ENCODE data around the gene MAST4.

Gene MAST4

GRCh38 chr5:67153292-67153691 is 557.1 kb downstream of the MAST4 start:
- Histone ChIP-seq H3K27ac (replicated peaks) (no peak overlapping the region), H3K4me3 (replicated peaks; ENCODE audit: insufficient read depth, low read length) (no peak overlapping the region), H3K27me3 (ENCODE audit: insufficient read depth, poor library complexity, severe bottlenecking) (no peaks in the 10 kb centered on the region)
- TF ChIP-seq REST (IDR thresholded peaks at IDR 0.05; ENCODE audit: insufficient replicate concordance, low read depth) (no peak), POLR2AphosphoS5 (IDR thresholded peaks at IDR 0.05; ENCODE audit: low read depth) (no peak), SPI1 (IDR thresholded peaks at IDR 0.05; ENCODE audit: borderline replicate concordance, low read depth) (no peak), CTCF (IDR thresholded peaks at IDR 0.05; ENCODE audit: insufficient read depth, low read length) (no peak), GABPA (IDR thresholded peaks at IDR 0.05; ENCODE audit: low read depth) (no peak)
- DNase-seq (ENCODE audit: low read depth in 1 of 2, low spot score in 1 of 2) = no peak

- H3K4me3 ChIP-seq (replicated peaks; ENCODE audit: insufficient read depth, low read length) = no peak overlapping the region
- DNase-seq (ENCODE audit: low read depth in 1 of 2, low spot score in 1 of 2) = no peak
- H3K27me3 ChIP-seq (ENCODE audit: insufficient read depth, poor library complexity, severe bottlenecking) = no peaks in the 10 kb centered on the region
- TF ChIP-seq GABPA (IDR thresholded peaks at IDR 0.05; ENCODE audit: low read depth) (no peak), REST (IDR thresholded peaks at IDR 0.05; ENCODE audit: insufficient replicate concordance, low read depth) (no peak), CTCF (IDR thresholded peaks at IDR 0.05; ENCODE audit: insufficient read depth, low read length) (no peak)
- H3K27ac ChIP-seq (replicated peaks) = no peak overlapping the region
These were observed 558.5 kb downstream of the MAST4 start for GRCh38 chr5:67154556-67155206.

GRCh38 chr5:67156976-67157583 is 560.9 kb downstream of the MAST4 start:
- H3K27me3 ChIP-seq (ENCODE audit: insufficient read depth, poor library complexity, severe bottlenecking) = no peaks in the 10 kb centered on the region
- no peak overlapping the region for H3K4me3 ChIP-seq (replicated peaks; ENCODE audit: insufficient read depth, low read length)
- TF ChIP-seq CTCF (IDR thresholded peaks at IDR 0.05; ENCODE audit: insufficient read depth, low read length) (peak; percentile 25), REST (IDR thresholded peaks at IDR 0.05; ENCODE audit: insufficient replicate concordance, low read depth) (no peak)
- H3K27ac ChIP-seq (replicated peaks) = no peak overlapping the region
- DNase-seq (ENCODE audit: low read depth in 1 of 2, low spot score in 1 of 2) = no peak
